ENCODE data around the gene ISYNA1.
A peak's percentile ranks its signal among the peaks of the same experiment; 100 is the strongest.

The ISYNA1 gene

GRCh38 chr19:18390065-18390907, 47.6 kb downstream of the ISYNA1 start:
- DNase-seq: no peak

GRCh38 chr19:18389726-18390064, 48.2 kb downstream of the ISYNA1 start:
- DNase-seq: no peak

- DNase-seq: no peak
Measured at GRCh38 chr19:18388960-18389725, 48.8 kb downstream of the ISYNA1 start.

- peak; percentile 90 for DNase-seq
Measured at GRCh38 chr19:18388100-18388959, 49.6 kb downstream of the ISYNA1 start.

GRCh38 chr19:18386543-18387271, 51.2 kb downstream of the ISYNA1 start:
- DNase-seq: no peak

- DNase-seq: peak; percentile 19
Measured at GRCh38 chr19:18385675-18386542, 52.0 kb downstream of the ISYNA1 start, which contains the start of gene GDF15. TSS of gene GDF15 (plus strand) at chr19:18386158. CDS start at chr19:18386190, 32 bp downstream.

GRCh38 chr19:18385359-18385674, 52.6 kb downstream of the ISYNA1 start:
- no peak for DNase-seq

GRCh38 chr19:18384775-18385174, 53.2 kb downstream of the ISYNA1 start:
- no peak for DNase-seq

Data from activated CD4-positive, alpha-beta T cell treated with anti-CD3 and anti-CD28 coated beads, Interleukin-10, Interleukin-2, amounts not matched to agents 100 ng/mL and 50 ng/mL, durations not matched to agents 16 hours and 8 hours (primary cell).